Measurements from ENCODE around the gene TBRG4. TPM values are rescaled to one million over a fixed set of nuclear protein-coding genes. Genes with fewer than 3 reads are reported as not detected.

The TBRG4 gene
- total RNA-seq (10 to 100 TPM; 15.6 to 36.2 (median 24.3) TPM), polyA plus RNA-seq (10 to 100 TPM; 38.7 to 39.8 TPM)

DNA sequence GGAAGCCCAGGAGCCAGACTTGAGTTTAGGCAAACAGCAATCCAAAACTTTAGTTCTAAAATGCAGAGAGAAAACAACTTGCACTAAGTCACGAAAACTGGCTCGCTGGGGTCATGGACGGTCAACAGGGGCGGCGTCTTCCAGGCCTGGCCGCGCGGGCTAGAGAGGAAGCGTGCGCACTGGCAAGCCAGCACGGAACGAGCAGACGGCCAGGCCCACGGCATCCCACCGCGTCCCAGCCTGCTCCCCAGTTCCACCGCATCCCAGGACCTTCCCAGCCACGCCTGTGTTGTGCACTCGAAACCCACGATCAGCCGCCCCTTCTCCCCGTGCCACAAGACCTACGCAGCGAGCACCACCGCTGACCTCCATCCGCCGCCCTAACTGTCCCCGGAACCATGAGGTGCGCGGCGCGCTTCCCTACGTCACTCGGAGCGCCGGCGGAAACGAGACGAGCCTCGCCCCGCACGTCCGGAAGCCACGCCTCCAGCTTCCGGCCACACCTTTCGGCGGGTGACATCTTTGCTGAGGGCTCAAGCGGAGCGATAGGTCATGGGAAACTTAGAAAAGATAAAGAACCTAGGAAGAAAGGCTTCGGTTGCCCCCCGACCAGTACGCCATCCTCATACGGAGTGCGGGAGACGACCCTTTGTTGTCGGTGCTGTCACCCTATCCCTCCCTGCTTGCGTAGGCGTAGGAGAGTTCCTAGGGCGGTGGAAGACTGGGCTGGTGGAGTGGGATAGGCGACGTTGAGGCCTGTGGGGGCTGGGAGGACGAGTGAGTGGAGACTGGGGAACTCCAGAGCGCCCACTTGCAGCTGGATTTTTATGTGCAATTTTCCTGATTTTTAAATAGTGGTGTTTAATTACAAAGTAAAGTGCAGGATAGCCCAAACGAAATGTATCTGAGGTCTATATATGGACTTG, at the start of gene TBRG4:
TBRG4 (minus strand) TSS at position 400 of the 926 bp plus-strand sequence. CDS start 2,460 bp downstream, outside the sequence.
- DNase-seq: peak; percentile 90 to 97 (median 94)
- Histone ChIP-seq H3K36me3 (peaks cover 0 to 26% (median 18%) of the 10 kb centered on the region in 3 donors), H3K27ac (peak within 1 kb of the TSS; percentile 85 to 95 (median 91)), H3K9me3 (no peaks in the 10 kb centered on the region), H3K27me3 (no peaks in the 10 kb centered on the region), H3K4me3 (peak within 1 kb of the TSS; percentile 65 to 90 (median 76)), H3K4me1 (peaks cover 0 to 15% (median 0%) of the 10 kb centered on the region in 3 donors)
- 0% methylated on average over 64 of the region's 64 CpGs for WGBS, 2 donors
- ATAC-seq: peak; percentile 98 to 100 (median 99)
- TF ChIP-seq, protein P1, sequence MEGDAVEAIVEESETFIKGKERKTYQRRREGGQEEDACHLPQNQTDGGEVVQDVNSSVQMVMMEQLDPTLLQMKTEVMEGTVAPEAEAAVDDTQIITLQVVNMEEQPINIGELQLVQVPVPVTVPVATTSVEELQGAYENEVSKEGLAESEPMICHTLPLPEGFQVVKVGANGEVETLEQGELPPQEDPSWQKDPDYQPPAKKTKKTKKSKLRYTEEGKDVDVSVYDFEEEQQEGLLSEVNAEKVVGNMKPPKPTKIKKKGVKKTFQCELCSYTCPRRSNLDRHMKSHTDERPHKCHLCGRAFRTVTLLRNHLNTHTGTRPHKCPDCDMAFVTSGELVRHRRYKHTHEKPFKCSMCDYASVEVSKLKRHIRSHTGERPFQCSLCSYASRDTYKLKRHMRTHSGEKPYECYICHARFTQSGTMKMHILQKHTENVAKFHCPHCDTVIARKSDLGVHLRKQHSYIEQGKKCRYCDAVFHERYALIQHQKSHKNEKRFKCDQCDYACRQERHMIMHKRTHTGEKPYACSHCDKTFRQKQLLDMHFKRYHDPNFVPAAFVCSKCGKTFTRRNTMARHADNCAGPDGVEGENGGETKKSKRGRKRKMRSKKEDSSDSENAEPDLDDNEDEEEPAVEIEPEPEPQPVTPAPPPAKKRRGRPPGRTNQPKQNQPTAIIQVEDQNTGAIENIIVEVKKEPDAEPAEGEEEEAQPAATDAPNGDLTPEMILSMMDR (IDR thresholded peaks at IDR 0.05): no peak
- no peak for FAIRE-seq
- intact Hi-C loops (cut with DNase I): no loop called here

DNA sequence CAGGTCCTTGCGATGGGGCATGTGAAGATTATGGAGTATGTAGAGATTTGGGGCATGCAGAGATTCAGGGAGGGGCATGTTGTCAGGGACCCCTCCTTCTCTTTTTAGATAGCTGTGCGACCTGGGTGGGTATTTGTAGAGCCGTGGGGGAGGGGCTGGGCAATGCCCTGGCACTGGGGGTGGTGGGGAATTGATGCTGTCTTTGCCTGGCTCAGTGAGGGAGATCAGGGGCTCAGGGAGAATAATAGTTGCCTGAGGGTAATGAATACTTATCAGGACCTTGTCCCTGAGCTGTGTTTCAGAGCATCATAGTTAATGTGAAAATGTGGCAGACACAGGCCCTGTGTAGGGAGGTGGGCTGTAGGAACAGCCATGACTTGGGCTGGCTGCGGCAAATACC, 49.6 kb upstream of the TBRG4 start:
- no peaks in the 10 kb centered on the region for H3K9me3 ChIP-seq
- ATAC-seq (no peak), DNase-seq (no peak), FAIRE-seq (no peak)
- no peaks in the 10 kb centered on the region for H3K36me3 ChIP-seq
- intact Hi-C loops (cut with DNase I): loop anchor here in 1 of 3 donors (5.0 kb wide), 1 partner anchor 96 kb away; no protein-coding TSS in a partner anchor
- TF ChIP-seq, protein P1 (IDR thresholded peaks at IDR 0.05): no peak
- WGBS, 2 donors: 66 to 75% methylated on average over 4 of the region's 4 CpGs
- H3K27ac ChIP-seq: no peak overlapping the region
- no peaks in the 10 kb centered on the region for H3K27me3 ChIP-seq
- no peak overlapping the region for H3K4me3 ChIP-seq
- no peaks in the 10 kb centered on the region for H3K4me1 ChIP-seq

DNA sequence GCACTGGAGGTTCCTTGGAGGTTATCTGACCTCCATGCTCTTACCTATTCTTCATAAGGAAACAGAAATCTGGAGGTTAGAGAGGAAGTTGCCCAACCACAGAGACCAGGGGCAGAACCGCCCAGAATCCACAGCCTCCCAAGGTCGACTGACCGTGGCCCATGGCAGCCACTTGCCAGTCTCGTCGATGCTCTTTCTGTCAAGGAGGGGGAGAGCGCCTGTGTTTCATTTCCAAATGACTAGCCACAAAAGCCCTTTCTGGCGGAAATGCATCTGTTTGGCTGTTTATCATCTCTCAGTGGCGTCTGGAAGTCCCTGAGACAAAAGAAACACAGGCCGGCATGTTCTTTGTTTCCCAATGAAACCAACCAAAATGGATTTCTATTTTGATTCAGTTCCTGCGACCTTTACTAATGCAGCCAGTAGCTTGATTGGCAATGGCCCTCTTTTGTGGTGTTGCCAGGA, 49.0 kb upstream of the TBRG4 start:
- no peaks in the 10 kb centered on the region for H3K36me3 ChIP-seq
- H3K27me3 ChIP-seq: no peaks in the 10 kb centered on the region
- no peak overlapping the region for H3K27ac ChIP-seq
- DNase-seq (peak in 1 of 6 donors; percentile 26), FAIRE-seq (no peak), ATAC-seq (no peak)
- no peaks in the 10 kb centered on the region for H3K9me3 ChIP-seq
- H3K4me1 ChIP-seq: no peaks in the 10 kb centered on the region
- H3K4me3 ChIP-seq: no peak overlapping the region
- TF ChIP-seq, protein P1 (IDR thresholded peaks at IDR 0.05): no peak
- intact Hi-C loops (cut with DNase I): loop anchor here in 1 of 3 donors (5.0 kb wide), 1 partner anchor 97 kb away; no protein-coding TSS in a partner anchor
- 49 to 53% methylated on average over 10 of the region's 10 CpGs for WGBS, 2 donors

DNA sequence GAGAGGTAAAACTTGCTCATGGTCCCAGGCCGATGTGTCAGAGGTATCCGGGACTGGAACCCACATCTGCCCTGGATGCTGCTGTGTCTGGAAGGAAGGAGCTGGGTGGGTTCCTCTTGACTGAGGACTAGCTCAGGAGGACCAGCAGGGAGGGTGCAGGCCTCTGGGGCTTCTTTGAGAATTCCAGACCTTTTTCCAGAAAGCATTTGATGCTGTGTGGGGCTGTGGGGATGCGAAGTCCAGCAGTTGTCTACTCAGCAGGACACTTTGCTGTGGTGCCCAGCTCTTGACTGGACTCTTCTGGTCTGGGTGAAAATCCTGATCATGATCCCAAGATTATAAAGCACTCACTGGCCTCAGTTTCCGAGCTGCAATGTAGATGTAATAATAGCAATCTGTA, 47.8 kb upstream of the TBRG4 start:
- H3K4me3 ChIP-seq: no peak overlapping the region
- DNase-seq (peak in 1 of 6 donors; percentile 31), ATAC-seq (no peak), FAIRE-seq (no peak)
- 81 to 86% methylated on average over 4 of the region's 4 CpGs for whole genome bisulfite sequencing, 2 donors
- H3K4me1 ChIP-seq: no peaks in the 10 kb centered on the region
- H3K9me3 ChIP-seq: no peaks in the 10 kb centered on the region
- no peak overlapping the region for H3K27ac ChIP-seq
- TF ChIP-seq, protein P1 (IDR thresholded peaks at IDR 0.05): no peak
- intact Hi-C loops (cut with DNase I): loop anchor here in 2 of 3 donors (5.0 to 10.0 kb wide), 3 partner anchors 96 to 706 kb away; no protein-coding TSS in a partner anchor
- no peaks in the 10 kb centered on the region for H3K36me3 ChIP-seq
- no peaks in the 10 kb centered on the region for H3K27me3 ChIP-seq
